GM18507 (cell line): ENCODE results near the gene CSNK1D.

Source experiments
- DNase-seq: peaks from one replicate; pipeline ENCODE4 v3.0.0; 2011; ENCODE audit warnings: low read depth; ENCODE audit not compliant: insufficient read length; ENCODE audit errors: extremely low spot score
- FAIRE-seq: peaks from 2 replicates; lab custom pipeline; 2011; peaks lifted over from hg19 to GRCh38; lab: Jason Lieb, UNC

CSNK1D gene

DNA sequence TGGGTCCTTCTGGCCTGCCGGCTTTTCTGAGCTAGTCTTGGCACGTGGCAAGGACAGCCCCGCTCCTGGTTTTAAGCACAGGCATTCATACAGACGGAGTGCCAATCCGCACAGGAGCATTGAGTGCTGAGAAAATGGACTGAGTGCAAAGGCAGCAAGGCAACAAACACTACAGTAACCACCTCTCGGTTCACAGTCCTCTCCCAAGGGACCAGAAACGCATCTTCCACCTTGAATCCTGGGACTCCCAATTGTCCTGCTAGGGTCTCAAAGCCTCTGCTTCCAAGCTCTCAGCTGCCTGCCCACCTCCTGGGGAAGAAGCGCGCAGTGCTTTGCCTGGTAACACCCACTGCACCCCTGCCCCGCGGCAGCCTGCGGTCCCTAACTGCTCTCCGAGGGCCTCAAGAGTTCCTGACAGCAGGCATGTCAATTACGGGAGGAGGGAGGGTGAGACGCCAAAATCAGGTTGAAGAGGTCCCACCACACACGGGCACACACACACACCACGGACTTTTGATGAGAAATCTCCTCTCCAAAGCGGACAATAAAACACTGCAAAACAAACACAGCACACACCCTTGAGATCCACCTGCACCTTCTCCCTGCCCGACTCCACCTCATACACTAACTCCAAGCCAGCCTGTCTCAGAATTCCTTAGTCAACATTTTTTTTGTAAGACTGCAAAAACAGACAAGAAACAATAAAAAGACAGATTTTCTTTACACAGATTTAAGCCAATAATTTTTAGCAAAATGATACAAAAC is 29.7 kb downstream of the CSNK1D start:
- DNase-seq (no peak), FAIRE-seq (no peak)

DNA sequence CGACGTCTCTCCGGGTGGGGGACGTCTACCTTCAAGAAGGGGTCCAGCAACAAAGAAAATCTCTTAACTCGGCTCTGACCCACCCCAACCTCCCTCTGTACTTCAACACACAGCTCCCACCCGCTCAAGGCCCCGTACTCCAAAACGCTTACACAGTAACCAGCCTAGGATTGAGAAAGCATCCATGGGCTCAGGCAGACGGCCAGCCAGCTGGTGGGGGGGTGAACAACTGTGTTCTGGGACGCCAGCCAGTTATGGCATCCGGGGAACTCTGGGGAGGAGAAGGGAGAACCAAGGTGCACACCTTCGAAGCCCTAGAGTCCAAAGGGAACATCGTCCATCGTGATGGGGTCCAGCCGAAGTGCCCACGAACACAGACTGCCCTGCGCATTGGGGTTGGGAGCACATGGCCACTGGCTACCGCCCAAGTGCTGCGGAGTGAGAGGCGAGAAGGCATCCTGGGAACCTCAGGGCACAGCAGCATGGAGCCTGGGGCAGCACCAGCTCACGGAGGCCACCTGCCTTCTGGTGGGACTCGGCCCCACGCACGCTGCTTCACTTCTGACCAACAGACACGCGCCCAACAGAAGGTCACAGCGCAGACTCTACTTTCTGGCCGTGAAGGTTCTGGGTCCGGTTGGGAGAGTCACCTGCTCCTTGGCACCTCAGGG is 30.4 kb downstream of the CSNK1D start:
- FAIRE-seq (no peak), DNase-seq (no peak)

DNA sequence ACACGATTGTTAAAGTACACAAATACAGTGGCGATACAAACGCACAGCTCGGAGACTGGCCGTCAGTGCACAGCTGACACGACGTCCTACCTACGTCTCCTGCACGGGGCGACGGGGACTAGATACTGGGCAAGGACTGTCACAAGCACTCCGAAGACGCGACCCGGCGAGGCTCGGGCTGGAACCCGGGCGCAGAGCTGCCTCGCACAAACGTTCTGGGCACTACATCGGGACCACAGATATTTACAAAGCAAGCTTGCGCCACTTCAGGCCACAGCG is 30.9 kb downstream of the CSNK1D start:
- FAIRE-seq (no peak), DNase-seq (no peak)

DNA sequence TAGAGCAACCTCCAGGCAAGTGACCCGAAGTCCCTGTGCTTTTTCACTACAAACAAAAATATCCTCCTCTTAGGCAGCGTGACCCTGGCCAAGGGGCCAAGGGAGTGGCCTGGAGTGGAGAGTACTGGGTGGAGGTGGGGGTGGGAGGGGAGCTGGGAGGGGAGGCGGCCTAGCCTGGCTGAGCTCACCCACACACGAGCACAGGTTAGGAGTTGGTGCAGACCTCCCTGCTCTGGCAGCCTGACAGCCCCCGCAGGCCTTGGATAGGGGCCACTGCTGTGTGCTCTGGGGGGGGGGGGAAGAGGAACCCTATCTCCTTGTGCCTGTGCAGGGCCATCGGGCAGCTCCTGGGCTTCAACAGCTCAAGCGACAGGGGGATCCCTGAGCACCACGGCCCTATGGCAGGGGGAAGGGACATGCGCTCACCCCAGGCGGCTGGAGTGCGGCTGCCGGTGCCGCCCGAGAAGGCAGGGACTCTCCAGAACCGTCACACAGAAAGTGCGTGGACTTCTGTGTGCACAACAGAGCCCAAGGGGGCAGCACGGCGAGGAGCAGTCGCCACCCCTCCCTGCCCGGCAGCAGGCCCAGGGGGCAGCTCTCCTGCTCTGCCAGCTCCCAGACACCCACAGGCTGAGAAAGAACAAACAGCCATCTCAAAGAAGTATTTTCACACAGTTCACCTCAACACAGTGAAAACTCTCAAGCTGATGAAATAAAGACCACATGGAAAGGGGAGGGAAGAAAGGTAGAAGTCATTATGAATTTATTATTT is 31.4 kb downstream of the CSNK1D start:
- DNase-seq (no peak), FAIRE-seq (no peak)

DNA sequence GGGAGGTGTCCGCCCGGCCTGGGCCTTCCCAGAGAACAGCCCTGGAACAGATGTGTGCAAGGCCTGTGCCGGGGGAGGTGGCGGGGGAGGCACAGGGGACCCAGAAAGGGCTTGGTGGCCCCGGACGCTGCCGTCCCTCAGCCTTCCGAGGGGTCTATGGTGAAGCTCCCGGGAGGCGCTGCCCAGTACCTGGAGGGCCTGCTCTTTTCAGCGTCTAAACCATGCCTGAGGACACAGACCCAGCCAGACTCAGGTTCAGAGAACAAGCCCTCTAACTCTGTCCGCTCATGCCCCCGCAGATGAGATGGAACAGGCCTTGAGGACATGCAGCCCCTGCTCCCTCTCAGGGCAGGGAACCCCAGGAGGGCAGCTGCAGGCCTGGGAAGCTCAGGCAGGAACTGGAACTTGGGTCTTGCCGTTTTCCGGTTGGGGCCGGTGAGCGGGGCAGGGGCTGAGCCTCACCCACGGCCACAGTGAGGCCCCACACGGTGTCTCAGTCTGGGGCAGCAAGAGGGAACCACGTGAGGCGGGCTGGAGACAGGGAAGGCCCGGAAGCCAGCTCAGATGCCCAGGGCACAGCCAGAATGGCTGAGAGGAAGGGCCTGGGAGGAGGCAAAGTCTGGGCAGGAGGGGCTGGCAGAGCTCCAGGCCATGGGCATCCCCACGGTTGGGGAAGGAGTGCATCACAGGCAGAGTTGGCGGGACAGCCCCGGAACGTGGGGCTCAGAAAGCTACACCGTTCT is 32.1 kb downstream of the CSNK1D start:
- DNase-seq (no peak), FAIRE-seq (no peak)

- no peak for FAIRE-seq
Observed at GRCh38 chr17:82240506-82241182, 32.9 kb downstream of the CSNK1D start.

DNA sequence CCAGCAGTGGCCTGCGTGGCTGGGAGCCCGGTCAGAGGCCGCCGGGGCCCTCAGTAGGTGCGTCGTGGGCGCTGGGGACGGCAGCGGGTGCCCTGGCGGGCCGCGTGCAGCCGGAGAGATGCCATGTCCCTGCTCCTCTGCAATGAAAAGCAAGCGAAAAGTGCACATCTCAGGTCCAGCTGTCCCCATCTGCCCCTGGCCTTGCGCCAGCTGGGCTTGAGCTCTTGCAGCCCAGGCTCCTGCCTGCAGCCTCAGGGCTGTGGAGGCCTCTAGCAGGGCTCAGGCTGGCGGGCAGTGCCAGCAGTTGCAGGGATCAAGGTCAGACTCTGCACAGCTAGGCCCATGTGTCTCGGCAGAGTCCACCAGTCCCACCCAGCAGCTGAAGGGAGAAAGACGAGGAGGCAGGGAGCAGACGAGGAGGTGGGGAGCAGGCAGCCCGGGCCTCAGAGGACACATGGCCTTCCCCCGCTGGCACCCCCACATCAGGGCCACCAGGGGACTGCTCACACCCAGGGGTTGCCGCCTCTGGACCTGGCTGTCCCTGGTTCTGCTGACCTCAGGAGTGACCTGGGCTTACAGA is 33.5 kb downstream of the CSNK1D start:
- FAIRE-seq (no peak), DNase-seq (no peak)

More at GRCh38 chr17:82240506-82241182, 32.9 kb downstream of the CSNK1D start:
- no peak for DNase-seq

GRCh38 chr17:82239401-82239925 is 34.0 kb downstream of the CSNK1D start:
- DNase-seq = no peak
- no peak for FAIRE-seq

GRCh38 chr17:82238472-82239201 is 34.9 kb downstream of the CSNK1D start:
- DNase-seq = no peak
- peak; percentile 72 for FAIRE-seq

GRCh38 chr17:82237746-82238471 is 35.6 kb downstream of the CSNK1D start:
- no peak for FAIRE-seq
- DNase-seq = no peak

GRCh38 chr17:82237083-82237745 is 36.3 kb downstream of the CSNK1D start:
- DNase-seq (no peak), FAIRE-seq (no peak)

DNA sequence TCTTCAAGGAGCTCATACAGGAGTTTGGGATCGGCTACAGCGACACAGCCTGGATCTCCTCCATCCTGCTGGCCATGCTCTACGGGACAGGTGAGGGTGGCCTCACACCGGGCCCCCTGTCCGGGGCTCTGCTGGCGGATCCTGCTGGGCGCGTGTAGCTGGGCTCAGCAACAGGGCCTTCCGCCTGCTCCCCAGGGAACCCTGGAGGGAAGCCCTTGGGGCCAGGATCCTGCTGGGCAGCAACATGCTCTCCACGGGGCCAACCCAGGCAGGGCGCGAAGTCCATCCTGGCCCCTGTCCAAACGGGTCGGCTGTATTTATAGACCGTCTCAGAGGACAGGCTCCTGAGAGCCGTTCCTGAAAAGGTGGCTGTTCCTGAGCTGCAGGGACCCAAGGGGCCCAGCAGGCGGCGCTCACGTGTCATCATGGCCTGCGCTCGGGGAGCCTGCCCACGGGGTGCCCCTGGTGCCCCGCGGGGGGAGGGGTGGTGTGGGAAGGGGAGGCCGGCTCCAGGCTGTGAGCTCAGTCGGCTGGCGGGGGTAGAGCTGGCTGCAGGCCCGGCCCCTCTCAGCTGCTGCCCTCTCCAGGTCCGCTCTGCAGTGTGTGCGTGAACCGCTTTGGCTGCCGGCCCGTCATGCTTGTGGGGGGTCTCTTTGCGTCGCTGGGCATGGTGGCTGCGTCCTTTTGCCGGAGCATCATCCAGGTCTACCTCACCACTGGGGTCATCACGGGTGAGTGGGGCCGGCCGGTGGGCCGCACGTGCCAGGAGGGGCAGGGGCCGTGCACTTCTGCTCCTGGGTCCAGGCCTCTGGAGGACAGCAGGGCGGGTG is 37.1 kb downstream of the CSNK1D start:
- no peak for FAIRE-seq
- DNase-seq = no peak

DNA sequence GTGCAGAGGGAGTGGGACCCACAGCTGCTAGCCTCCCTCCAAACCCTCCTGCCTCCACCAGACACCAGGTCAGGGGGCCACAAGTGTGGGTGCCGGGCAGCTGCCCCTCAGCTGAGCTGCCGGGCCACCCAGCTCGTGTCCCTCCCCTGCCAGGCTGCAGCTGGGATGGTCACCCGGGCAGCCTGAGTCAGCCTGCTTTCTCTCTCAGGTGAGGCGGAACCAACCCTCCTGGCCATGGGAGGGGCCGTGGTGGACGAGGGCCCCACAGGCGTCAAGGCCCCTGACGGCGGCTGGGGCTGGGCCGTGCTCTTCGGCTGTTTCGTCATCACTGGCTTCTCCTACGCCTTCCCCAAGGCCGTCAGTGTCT is 37.7 kb downstream of the CSNK1D start:
- DNase-seq (no peak), FAIRE-seq (no peak)

DNA sequence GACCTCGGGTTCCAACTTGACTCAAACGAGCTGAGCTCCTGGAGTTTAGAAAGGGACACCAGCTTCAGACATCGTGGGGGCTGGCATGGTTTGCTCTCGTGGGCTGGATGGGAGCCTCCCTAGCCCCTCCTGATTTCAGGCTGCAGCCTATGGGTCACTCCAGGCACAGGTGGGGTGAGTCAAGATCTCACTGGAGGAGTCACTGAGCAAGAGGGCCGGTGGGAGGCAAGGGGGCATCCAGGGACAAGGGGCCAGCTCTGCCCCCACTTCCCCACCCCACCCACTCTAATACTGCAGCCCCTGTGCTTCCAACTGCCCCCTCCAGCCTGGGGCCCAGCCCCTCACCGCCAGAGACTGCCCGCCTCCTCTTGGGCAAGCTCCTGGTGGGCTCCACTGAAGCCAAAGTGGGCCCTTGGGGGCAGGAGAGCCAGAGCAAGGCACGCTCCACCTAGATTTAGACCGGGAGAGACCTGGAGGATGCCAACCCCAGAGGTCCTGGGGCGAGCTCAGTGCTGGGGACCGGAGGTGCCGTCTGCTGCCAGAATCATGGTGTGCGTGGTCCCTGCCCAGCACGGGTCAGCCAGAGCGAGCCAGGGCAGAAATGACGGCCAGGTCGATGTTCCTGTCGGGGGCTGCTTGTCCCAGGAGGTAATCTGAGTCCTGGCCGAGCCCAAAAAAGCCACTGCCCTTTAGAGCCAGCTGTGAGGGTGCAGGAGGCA is 38.3 kb downstream of the CSNK1D start:
- FAIRE-seq (no peak), DNase-seq (no peak)

GRCh38 chr17:82234211-82235055 is 39.1 kb downstream of the CSNK1D start:
- no peak for FAIRE-seq
- no peak for DNase-seq
